Suprapubic skin (tissue), 4 donors: ENCODE measurements around the gene SPATA33. TPM values are rescaled to one million over a fixed set of nuclear protein-coding genes. Genes with fewer than 3 reads are reported as not detected.

Experiments used
- DNase-seq, 2 donors: peaks; one replicate each; pipeline ENCODE4 v3.0.0-alpha.2; 2019; ENCODE audit warnings: low spot score in 2 of 2
- H3K27ac ChIP-seq: fragments of 200-600 bp; sonication (generic); one replicate; pipeline ENCODE4 v1.5.1; 2019
- H3K27me3 ChIP-seq: fragments of 200-600 bp; sonication (generic); one replicate; pipeline ENCODE4 v1.5.1; 2019
- H3K36me3 ChIP-seq: fragments of 200-600 bp; sonication (generic); one replicate; pipeline ENCODE4 v1.5.1; 2019
- H3K4me1 ChIP-seq: fragments of 200-600 bp; sonication (generic); one replicate; pipeline ENCODE4 v1.5.1; 2019
- H3K4me3 ChIP-seq: fragments of 200-600 bp; sonication (generic); one replicate; pipeline ENCODE4 v1.5.1; 2019; ENCODE audit warnings: mild to moderate bottlenecking
- H3K9me3 ChIP-seq: fragments of 200-600 bp; sonication (generic); one replicate; pipeline ENCODE4 v1.5.1; 2019
- CTCF ChIP-seq, 2 donors: fragments of 200-600 bp in 1 of 2; fragments of 450-650 bp in 1 of 2; sonication (generic) in 1 of 2; IDR thresholded peaks; one replicate each; pipeline ENCODE4 v1.5.1; 2016 to 2019; ENCODE audit warnings: antibody characterized with exemption in 2 of 2, mild to moderate bottlenecking in 1 of 2, moderate library complexity in 1 of 2
- EP300 ChIP-seq: sonication (generic); formaldehyde crosslinking; IDR thresholded peaks from one replicate; pipeline ENCODE4 v1.6.1; 2017; ENCODE audit warnings: antibody characterized with exemption
- POLR2A ChIP-seq, 2 donors: fragments of 450-650 bp; IDR thresholded peaks; one replicate each; pipeline ENCODE4 v1.6.1; 2017; ENCODE audit warnings: antibody characterized with exemption in 2 of 2, mild to moderate bottlenecking in 2 of 2, moderate library complexity in 2 of 2
- POLR2AphosphoS5 ChIP-seq, 3 donors: sonication (generic); formaldehyde crosslinking; IDR thresholded peaks; one replicate each; pipeline ENCODE4 v1.6.1; 2017; ENCODE audit warnings: antibody characterized with exemption in 3 of 3
- WGBS: methylation state at CpG from one replicate; pipeline ENCODE4 v1.1.5; 2018; 5-methylcytosine and 5-hydroxymethylcytosine counted together
- total RNA-seq, 4 donors: library from RNA; depleted of rRNA; stranded (reverse); fragments of >200 nt; gene quantifications; one replicate each; pipeline ENCODE4 v1.1.0, GENCODE V29; 2016

Gene SPATA33
- total RNA-seq, 4 donors from 2014 or later: 3.2 to 9.7 (median 4.4) TPM

GRCh38 chr16:89646270-89646669 lies 11.4 kb upstream of the SPATA33 start:
- H3K9me3 ChIP-seq: no peaks in the 10 kb centered on the region
- 96% methylated on average over 17 of the region's 22 CpGs for WGBS
- peaks cover 62% of the 10 kb centered on the region for H3K36me3 ChIP-seq
- TF ChIP-seq POLR2AphosphoS5 (IDR thresholded peaks at IDR 0.05) (no peak), EP300 (no peak), CTCF (IDR thresholded peaks at IDR 0.05) (no peak), POLR2A (IDR thresholded peaks at IDR 0.05) (no peak)
- H3K27me3 ChIP-seq: no peaks in the 10 kb centered on the region
- DNase-seq: no peak
- H3K4me3 ChIP-seq: no peak overlapping the region
- no peak overlapping the region for H3K27ac ChIP-seq
- H3K4me1 ChIP-seq: peaks cover 1% of the 10 kb centered on the region

- no peaks in the 10 kb centered on the region for H3K9me3 ChIP-seq
- no peak for TF ChIP-seq POLR2A (IDR thresholded peaks at IDR 0.05)
- no peak overlapping the region for H3K27ac ChIP-seq
- no peaks in the 10 kb centered on the region for H3K4me1 ChIP-seq
- peaks cover 66% of the 10 kb centered on the region for H3K36me3 ChIP-seq
- DNase-seq: no peak
- no peaks in the 10 kb centered on the region for H3K27me3 ChIP-seq
- WGBS: 40% methylated on average over 2 of the region's 12 CpGs
- no peak overlapping the region for H3K4me3 ChIP-seq
Observed at GRCh38 chr16:89646906-89647305, 10.7 kb upstream of the SPATA33 start.

- Histone ChIP-seq H3K4me3 (no peak overlapping the region), H3K9me3 (no peaks in the 10 kb centered on the region), H3K27ac (no peak overlapping the region), H3K36me3 (peaks cover 60% of the 10 kb centered on the region), H3K4me1 (peaks cover 4% of the 10 kb centered on the region), H3K27me3 (no peaks in the 10 kb centered on the region)
- TF ChIP-seq POLR2A (IDR thresholded peaks at IDR 0.05): no peak
- no peak for TF ChIP-seq POLR2AphosphoS5 (IDR thresholded peaks at IDR 0.05)
- TF ChIP-seq CTCF (IDR thresholded peaks at IDR 0.05): no peak
- DNase-seq: no peak
- WGBS: 93% methylated on average over 10 of the region's 15 CpGs
Observed at GRCh38 chr16:89651584-89651983, 6.1 kb upstream of the SPATA33 start.

- Histone ChIP-seq H3K27ac (no peak overlapping the region), H3K9me3 (no peaks in the 10 kb centered on the region), H3K4me1 (peaks cover 18% of the 10 kb centered on the region), H3K27me3 (no peaks in the 10 kb centered on the region), H3K4me3 (no peak overlapping the region), H3K36me3 (peaks cover 45% of the 10 kb centered on the region)
- TF ChIP-seq CTCF (IDR thresholded peaks at IDR 0.05) (no peak), POLR2AphosphoS5 (IDR thresholded peaks at IDR 0.05) (no peak), EP300 (no peak), POLR2A (IDR thresholded peaks at IDR 0.05) (no peak)
- DNase-seq: no peak
- 90% methylated on average over 8 of the region's 10 CpGs for WGBS
Observed at GRCh38 chr16:89653656-89654295, 3.9 kb upstream of the SPATA33 start.

GRCh38 chr16:89655062-89655643 lies 2.5 kb upstream of the SPATA33 start:
- Histone ChIP-seq H3K4me1 (peaks cover 26% of the 10 kb centered on the region), H3K36me3 (peaks cover 31% of the 10 kb centered on the region), H3K4me3 (no peak overlapping the region), H3K27ac (no peak overlapping the region), H3K9me3 (no peaks in the 10 kb centered on the region), H3K27me3 (no peaks in the 10 kb centered on the region)
- TF ChIP-seq POLR2A (IDR thresholded peaks at IDR 0.05) (no peak), CTCF (IDR thresholded peaks at IDR 0.05) (no peak), EP300 (no peak), POLR2AphosphoS5 (IDR thresholded peaks at IDR 0.05) (no peak)
- DNase-seq: no peak
- 77% methylated on average over 10 of the region's 10 CpGs for WGBS
